Neural progenitor cell (in vitro differentiated cells): ENCODE results near the gene CDH13.

Source experiments
- EZH2 ChIP-seq: fragments of 200-600 bp; sonication (generic); IDR thresholded peaks from 2 replicates; pipeline ENCODE4 v1.6.1; 2017; ENCODE audit warnings: antibody characterized with exemption, mild to moderate bottlenecking, moderate library complexity
- EZH2phosphoT487 ChIP-seq: fragments of 200-600 bp; sonication (generic); IDR thresholded peaks from 2 replicates; pipeline ENCODE4 v1.6.1; 2017; ENCODE audit warnings: antibody characterized with exemption
- TF ChIP-seq, protein P1 (sequence below): fragments of 200-600 bp; sonication (generic); IDR thresholded peaks from 2 replicates; pipeline ENCODE4 v1.5.1; 2017; ENCODE audit warnings: antibody characterized with exemption, mild to moderate bottlenecking

DNA sequence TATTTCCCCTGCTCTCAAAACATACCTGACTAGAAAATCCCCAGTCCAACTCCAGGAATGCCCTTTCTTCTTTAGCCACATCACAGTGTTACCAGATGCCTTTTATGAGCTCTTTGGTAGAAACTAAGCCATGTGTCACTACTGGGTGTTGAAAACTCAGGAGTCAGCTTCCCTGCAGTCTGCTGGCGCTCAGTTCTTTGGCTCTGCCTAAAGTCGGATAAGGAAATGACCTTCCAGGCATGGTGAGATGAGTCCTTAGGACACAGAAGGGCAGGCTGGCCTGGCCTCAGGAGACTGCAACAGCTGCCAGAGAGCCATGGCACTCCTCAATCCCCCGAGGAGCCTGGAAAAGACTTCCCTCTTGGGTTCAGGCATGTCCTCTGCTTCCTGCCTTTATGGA lies 89.1 kb downstream of the CDH13 start:
- TF ChIP-seq EZH2, result no peak
- TF ChIP-seq, protein P1, sequence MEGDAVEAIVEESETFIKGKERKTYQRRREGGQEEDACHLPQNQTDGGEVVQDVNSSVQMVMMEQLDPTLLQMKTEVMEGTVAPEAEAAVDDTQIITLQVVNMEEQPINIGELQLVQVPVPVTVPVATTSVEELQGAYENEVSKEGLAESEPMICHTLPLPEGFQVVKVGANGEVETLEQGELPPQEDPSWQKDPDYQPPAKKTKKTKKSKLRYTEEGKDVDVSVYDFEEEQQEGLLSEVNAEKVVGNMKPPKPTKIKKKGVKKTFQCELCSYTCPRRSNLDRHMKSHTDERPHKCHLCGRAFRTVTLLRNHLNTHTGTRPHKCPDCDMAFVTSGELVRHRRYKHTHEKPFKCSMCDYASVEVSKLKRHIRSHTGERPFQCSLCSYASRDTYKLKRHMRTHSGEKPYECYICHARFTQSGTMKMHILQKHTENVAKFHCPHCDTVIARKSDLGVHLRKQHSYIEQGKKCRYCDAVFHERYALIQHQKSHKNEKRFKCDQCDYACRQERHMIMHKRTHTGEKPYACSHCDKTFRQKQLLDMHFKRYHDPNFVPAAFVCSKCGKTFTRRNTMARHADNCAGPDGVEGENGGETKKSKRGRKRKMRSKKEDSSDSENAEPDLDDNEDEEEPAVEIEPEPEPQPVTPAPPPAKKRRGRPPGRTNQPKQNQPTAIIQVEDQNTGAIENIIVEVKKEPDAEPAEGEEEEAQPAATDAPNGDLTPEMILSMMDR, result no peak
- no peak for TF ChIP-seq EZH2phosphoT487
